Measurements from ENCODE around the gene CTSH.
"Not testable (repeated sequence)": the region's sequence is repeated elsewhere in the genome, so short reads cannot be mapped to it uniquely, and the experiment has no call there.

Gene CTSH

DNA sequence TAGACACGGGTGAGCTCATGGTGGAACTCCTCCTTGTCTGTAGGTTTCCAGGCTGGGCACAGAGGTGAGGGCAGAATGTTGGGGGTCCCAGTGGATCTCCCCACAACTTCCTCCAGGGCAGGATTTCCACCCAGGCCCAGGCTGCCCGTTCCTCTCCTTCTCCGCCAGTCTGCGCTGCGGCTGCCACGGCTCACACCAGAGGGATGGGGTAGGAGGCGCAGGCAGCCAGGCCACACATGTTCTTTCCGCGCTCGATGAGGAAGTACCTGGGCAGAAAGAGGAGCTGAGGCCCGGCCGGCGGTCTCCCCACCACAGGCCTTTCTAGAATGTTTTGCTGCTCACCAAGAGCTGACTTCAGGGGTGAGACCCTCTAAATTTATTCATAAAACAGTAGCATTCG lies 22.9 kb downstream of the CTSH start:
- no peak for DNase-seq

DNA sequence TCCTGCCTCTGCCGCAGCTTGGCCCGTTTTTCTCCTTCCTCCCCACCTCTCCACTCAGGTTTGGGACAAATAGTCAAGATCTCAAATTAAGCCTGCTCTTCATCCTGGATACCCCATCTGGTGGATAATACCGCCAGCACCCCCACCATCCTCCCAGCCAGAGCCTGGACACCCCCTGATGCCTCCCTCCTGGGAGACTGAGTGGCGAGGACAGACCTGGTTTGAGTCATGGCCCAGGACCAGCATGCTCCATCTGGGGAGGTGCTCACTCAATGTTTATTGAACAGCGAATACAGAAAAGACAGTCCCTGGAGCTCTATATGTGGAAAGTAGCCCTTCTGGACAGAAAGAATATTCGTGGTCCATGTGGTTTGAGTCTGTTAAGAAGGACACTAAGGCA lies 23.3 kb downstream of the CTSH start:
- DNase-seq: no peak

GRCh38 chr15:78917888-78918287 lies 27.0 kb downstream of the CTSH start:
- DNase-seq: no peak

GRCh38 chr15:78916088-78916487 lies 28.8 kb downstream of the CTSH start:
- no peak for DNase-seq

- DNase-seq: no peak
Measured at GRCh38 chr15:78915341-78916087, 29.3 kb downstream of the CTSH start.

- DNase-seq: no peak
Measured at GRCh38 chr15:78914027-78914764, 30.6 kb downstream of the CTSH start.

GRCh38 chr15:78913012-78913411 lies 31.8 kb downstream of the CTSH start:
- no peak for DNase-seq

GRCh38 chr15:78912316-78912715 lies 32.5 kb downstream of the CTSH start:
- no peak for DNase-seq

- DNase-seq: no peak
Measured at GRCh38 chr15:78910271-78910670, 34.6 kb downstream of the CTSH start.

GRCh38 chr15:78909791-78910228 lies 35.0 kb downstream of the CTSH start:
- peak; percentile 9 for DNase-seq

DNA sequence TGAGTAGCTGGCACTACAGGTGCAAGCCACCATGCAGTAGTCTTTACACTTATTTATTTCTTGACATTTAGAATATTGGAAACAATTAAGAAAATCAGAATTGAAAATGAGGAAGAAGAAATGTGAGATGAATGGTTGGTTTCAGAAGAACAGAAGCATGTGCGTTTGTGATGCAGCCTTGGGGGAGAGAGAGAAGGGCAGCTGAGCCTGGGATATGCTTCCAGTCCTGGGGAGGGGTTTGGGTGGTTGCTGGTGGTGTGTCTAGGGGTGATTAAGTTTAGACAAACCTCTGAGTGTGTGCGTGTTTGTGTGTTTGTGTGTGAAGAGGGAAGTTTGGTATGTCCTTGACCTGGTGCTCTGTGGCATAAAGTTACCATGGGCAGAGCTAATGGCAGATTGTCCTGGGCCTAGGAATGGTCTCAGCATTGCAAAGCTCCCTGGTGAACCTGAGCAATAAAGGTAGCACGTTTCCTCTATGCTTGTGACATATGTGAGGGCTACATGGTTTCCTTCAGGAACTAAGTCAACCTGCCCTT lies 35.6 kb downstream of the CTSH start:
- no peak for DNase-seq

- DNase-seq: no peak
Measured at GRCh38 chr15:78907577-78907976, 37.3 kb downstream of the CTSH start.

DNA sequence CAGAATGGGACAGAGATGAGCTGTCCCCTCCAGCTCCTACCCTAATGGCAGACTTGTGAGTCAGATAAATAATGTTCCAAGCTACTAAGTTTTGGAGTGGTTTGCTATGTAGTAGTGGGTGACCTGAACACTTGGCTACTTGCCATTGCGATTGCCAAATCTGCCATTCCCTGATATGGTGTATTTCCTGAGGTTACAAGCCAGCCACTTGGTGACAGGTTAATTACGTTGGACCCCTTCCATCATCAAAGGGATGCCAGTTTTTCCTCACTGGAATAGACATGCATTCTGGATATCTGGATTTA lies 38.6 kb downstream of the CTSH start:
- DNase-seq: no peak

DNA sequence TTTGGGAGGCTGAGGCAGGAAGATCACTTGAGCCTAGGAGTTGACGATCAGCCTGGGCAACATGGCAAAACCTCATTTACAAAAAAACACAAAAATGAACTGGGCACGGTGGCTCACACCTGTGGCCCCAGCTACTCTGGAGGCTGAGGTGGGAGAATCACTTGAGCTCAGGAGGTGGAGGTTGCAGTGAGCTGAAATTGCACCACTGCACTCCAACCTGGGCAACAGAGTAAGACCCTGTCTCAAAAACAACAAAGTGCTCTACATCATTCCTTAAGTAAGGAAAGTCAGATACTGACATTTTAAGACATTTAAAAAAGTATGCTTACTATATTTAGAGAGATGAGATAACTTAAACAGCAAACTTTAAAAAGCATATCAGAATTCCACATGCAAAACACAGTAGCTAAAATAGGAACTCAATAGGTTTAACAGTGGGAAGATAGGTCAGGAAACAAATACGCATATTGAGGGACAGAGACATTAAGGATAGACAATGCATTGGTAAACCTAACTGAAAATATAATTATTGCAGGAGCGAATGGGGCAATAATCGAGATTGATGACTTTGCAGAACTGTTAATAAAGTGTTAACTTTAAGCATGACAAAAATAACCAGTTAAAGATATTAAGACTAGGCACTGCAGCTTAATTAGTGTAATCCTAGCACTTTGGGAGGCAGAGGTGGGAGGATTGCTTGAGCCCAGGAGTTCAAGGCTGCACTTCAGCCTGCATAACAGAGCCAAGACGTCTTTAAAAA lies 40.1 kb downstream of the CTSH start:
- DNase-seq: no peak

DNA sequence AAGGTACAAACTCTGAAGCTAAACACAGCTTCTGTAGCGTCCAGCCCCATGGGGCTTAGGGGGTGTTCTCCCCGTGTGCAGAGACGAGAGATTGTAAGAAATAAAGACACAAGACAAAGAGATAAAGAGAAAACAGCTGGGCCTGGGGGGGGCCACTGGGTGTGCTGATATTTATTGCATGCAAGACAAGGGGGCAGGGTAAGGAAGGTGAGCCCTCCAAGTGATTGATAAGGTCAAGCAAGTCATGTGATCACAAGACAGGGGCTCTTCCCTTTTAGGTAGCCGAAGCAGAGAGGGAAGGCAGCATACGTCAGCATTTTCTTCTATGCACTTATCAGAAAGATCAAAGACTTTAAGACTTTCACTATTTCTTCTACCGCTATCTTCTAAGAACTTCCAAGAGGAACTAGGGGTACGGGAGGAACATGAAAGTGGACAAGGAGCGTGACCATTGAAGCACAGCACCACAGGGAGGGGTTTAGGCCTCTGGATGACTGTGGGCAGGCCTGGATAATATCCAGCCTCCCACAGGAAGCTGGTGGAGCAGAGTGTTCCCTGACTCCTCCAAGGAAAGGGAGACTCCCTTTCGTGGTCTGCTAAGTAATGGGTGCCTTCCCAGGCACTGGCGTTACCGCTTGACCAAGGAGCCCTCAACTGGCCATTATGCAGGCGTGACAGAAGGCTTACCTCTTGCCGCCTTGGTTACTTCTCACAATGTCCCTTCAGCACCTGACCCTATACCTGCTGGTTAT lies 42.4 kb downstream of the CTSH start:
- not testable (repeated sequence) for DNase-seq

DNA sequence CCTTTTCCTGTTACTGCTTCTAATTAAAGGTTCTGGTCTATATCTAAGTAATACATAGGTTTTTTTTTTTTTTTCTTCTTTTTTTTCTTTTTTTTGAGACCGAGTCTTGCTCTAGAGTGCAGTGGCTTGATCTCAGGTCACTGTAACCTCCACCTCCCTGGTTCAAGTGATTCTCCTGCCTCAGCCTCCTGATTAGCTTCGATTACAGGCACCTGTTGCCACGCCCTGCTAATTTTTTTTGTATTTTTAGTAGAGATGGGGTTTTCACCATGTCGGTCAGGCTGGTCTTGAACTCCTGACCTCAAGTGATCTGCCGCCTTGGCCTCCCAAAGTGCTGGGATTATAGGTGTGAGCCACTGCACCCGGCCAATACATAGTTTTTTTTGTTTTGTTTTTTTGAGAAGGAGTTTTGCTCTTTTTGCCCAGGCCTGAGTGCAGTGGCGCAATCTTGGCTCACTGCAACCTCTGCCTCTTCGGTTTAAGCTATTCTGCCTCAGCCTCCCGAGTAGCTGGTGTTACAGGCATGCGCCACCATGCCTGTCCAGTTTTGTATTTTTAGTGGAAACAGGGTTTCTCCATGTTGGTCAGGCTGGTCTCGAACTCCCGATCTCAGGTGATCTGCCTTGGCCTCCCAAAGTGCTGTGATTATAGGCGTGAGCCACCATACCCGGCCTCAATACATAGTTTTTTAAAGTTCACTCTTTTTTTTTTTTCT lies 43.9 kb downstream of the CTSH start:
- DNase-seq: not testable (repeated sequence)

DNA sequence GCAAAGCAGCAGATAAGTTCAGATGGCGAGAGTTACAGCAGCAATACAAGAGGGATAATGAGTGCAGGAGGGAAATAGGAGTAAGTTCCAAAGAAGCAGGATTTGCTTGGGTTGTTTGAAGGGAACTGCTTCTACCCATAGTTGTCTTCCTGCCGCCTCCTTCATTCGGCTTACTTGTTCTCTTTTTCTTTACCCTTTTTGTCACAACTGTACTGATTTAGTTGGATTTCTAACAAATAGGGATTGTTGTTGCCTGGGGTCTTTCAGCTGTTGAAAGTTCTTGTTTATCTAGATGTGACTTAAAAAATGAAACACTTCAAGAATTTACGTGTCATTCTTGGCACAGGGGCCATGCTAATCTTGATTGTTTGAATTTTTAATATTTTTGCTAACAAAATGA lies 46.3 kb downstream of the CTSH start:
- DNase-seq: no peak

DNA sequence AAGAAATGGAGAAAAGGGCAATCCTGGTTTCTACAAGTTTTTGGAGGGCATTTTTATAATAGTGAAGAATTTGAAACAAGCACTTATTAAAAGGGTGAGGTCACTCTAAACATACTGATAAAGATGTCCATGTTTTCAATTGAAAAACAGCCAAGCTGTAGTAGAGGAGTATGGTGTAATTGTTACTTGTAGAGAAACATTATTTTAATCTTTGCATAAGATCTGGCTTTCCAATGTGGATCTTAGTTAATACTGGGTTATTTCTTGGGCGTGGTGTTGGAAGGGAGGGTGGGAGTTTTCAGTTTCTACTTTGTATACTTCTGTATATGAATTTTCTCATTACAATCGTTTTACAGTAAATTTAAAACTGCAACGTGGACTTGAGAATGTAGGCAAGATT lies 49.4 kb downstream of the CTSH start:
- no peak for DNase-seq

- DNase-seq: no peak
Measured at GRCh38 chr15:78893538-78893937, 51.3 kb downstream of the CTSH start.

- no peak for DNase-seq
Measured at GRCh38 chr15:78889000-78889399, 55.8 kb downstream of the CTSH start.

GRCh38 chr15:78881681-78882080 lies 63.2 kb downstream of the CTSH start:
- no peak for DNase-seq

DNA sequence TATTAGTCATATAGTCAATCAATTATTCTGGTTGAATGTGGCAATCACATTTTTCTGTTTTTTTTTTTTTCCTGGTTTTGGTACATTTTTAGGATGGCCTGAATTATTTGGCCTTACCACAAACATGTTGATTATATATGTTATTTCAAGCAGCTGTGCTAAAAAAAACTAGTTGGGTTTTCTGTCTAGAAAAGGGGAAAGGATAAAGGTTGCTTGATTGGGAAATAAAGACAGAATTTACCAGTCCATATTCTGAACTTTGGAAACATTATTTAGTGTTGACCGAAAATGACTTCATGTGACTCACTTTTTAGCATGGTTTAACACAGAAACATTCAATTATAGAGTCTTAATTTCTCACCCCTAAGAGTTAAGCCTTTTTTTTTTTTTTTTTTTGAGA lies 64.0 kb downstream of the CTSH start:
- no peak for DNase-seq

GRCh38 chr15:78880242-78880533 lies 64.7 kb downstream of the CTSH start:
- no peak for DNase-seq

Measured in NCI-H2227 treated with DMSO at 0.1 percent for 48 hours (cell line).